OCI-LY1 (cell line): ENCODE data around the gene RHEX.

ENCODE experiments used
- H2AFZ ChIP-seq: fragments of 200-600 bp; sonication (generic), shearing (Covaris generic); 2 replicates; pipeline ENCODE4 v1.6.0; 2014; ENCODE audit warnings: antibody characterized with exemption, mild to moderate bottlenecking, low read length
- H3F3A ChIP-seq: fragments of 200-600 bp; sonication (generic), shearing (Covaris generic); 2 replicates; pipeline ENCODE4 v1.6.0; 2014; ENCODE audit warnings: mild to moderate bottlenecking, antibody characterized with exemption, low read length, moderate library complexity; ENCODE audit not compliant: insufficient read depth
- H3K27ac ChIP-seq: fragments of 200-600 bp; sonication (generic); 2 replicates; pipeline ENCODE4 v1.5.1; 2014; ENCODE audit warnings: low read length, mixed run types, mild to moderate bottlenecking, low read depth; ENCODE audit not compliant: poor library complexity, severe bottlenecking
- H3K27me3 ChIP-seq: fragments of 200-600 bp; sonication (generic); 2 replicates; pipeline ENCODE4 v1.6.0; 2014; ENCODE audit warnings: antibody characterized with exemption, mild to moderate bottlenecking, low read length, moderate library complexity; ENCODE audit not compliant: insufficient read depth
- H3K36me3 ChIP-seq: fragments of 200-600 bp; sonication (generic); 2 replicates; pipeline ENCODE4 v1.6.1; 2014; ENCODE audit warnings: mild to moderate bottlenecking, antibody characterized with exemption, low read length, moderate library complexity, mixed read lengths; ENCODE audit not compliant: insufficient read depth
- H3K4me1 ChIP-seq: fragments of 200-600 bp; sonication (generic); 2 replicates; pipeline ENCODE4 v1.5.1; 2014; ENCODE audit warnings: mild to moderate bottlenecking, low read length, moderate library complexity; ENCODE audit not compliant: insufficient read depth, severe bottlenecking
- H3K4me2 ChIP-seq: fragments of 200-600 bp; sonication (generic), shearing (Covaris generic); 2 replicates; pipeline ENCODE4 v1.6.1; 2014; ENCODE audit warnings: low read length
- H3K4me3 ChIP-seq: fragments of 200-600 bp; sonication (generic); 2 replicates; pipeline ENCODE4 v1.5.1; 2014; ENCODE audit warnings: low read length, low read depth, mild to moderate bottlenecking, mixed read lengths; ENCODE audit not compliant: poor library complexity, severe bottlenecking
- H3K79me2 ChIP-seq: fragments of 200-600 bp; shearing (Covaris generic); 2 replicates; pipeline ENCODE4 v1.6.1; 2016; ENCODE audit warnings: mixed run types, low read length, mixed read lengths; ENCODE audit not compliant: insufficient read depth
- H3K9ac ChIP-seq: fragments of 200-600 bp; sonication (generic), shearing (Covaris generic); 2 replicates; pipeline ENCODE4 v1.6.1; 2014; ENCODE audit warnings: mild to moderate bottlenecking, low read length, mixed read lengths
- H3K9me2 ChIP-seq: fragments of 200-600 bp; sonication (generic), shearing (Covaris generic); 2 replicates; pipeline ENCODE4 v1.6.1; 2014; ENCODE audit warnings: low read depth, mild to moderate bottlenecking, low read length, mixed read lengths
- H3K9me3 ChIP-seq: fragments of 200-600 bp; shearing (Covaris generic); 2 replicates; pipeline ENCODE4 v1.6.1; 2014; ENCODE audit warnings: low read length, mixed read lengths
- H4K20me1 ChIP-seq: fragments of 200-600 bp; sonication (generic), shearing (Covaris generic); 2 replicates; pipeline ENCODE4 v1.6.0; 2016; ENCODE audit warnings: mild to moderate bottlenecking, low read length; ENCODE audit not compliant: insufficient read depth
- CTCF ChIP-seq: fragments of 200-600 bp; sonication (generic), shearing (Covaris generic); IDR thresholded peaks from 2 replicates; pipeline ENCODE4 v1.5.1; 2017; ENCODE audit warnings: mild to moderate bottlenecking, antibody characterized with exemption, low read length, moderate library complexity, mixed read lengths
- EZH2 ChIP-seq: fragments of 200-600 bp; sonication (generic), shearing (Covaris generic); IDR thresholded peaks from 2 replicates; pipeline ENCODE4 v1.8.0; 2017; ENCODE audit warnings: borderline replicate concordance, mixed run types, mild to moderate bottlenecking, antibody characterized with exemption, low read length, moderate library complexity, mixed read lengths

The RHEX gene

GRCh38 chr1:206102292-206102936, 49.4 kb downstream of the RHEX start:
- Histone ChIP-seq H3K27me3 (no peaks in the 10 kb centered on the region), H3K9ac (no peak overlapping the region), H3K27ac (no peak overlapping the region), H3K9me3 (no peaks in the 10 kb centered on the region), H3K4me3 (no peak overlapping the region), H3K9me2 (no peaks in the 10 kb centered on the region), H3K36me3 (peaks cover 5% of the 10 kb centered on the region), H3F3A (no peaks in the 10 kb centered on the region), H3K79me2 (no peaks in the 10 kb centered on the region), H4K20me1 (no peaks in the 10 kb centered on the region), H3K4me2 (no peak overlapping the region), H2AFZ (no peak overlapping the region), H3K4me1 (peaks cover 3% of the 10 kb centered on the region)
- TF ChIP-seq CTCF (no peak), EZH2 (no peak)

DNA sequence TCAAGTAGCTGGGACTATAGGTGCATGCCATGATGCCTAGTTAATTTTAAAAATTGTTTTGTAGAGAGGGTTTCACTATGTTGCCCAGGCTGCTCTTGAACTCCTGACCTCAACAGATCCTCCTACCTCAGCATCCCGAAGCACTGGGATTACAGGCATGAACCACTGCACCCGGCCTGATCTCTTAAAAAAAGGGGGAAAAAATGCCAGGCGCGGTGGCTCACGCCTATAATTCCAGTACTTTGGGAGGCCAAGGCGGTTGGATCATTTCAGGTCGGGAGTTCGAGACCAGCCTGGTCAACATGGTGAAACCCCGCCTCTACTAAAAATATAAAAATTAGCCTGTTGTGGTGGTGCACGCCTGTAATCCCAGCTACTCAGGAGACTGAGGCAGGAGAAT, 51.0 kb downstream of the RHEX start:
- H3K9me2 ChIP-seq, result no peaks in the 10 kb centered on the region
- no peaks in the 10 kb centered on the region; the same call in 1 of the 2 replicates for H3K36me3 ChIP-seq
- TF ChIP-seq CTCF, result no peak
- no peak for TF ChIP-seq EZH2
- no peak overlapping the region for H3K9ac ChIP-seq
- no peaks in the 10 kb centered on the region for H3K27me3 ChIP-seq
- H3F3A ChIP-seq, result no peaks in the 10 kb centered on the region
- H3K9me3 ChIP-seq, result no peaks in the 10 kb centered on the region
- no peaks in the 10 kb centered on the region for H3K79me2 ChIP-seq
- H3K4me1 ChIP-seq, result peaks cover 3% of the 10 kb centered on the region
- H3K4me2 ChIP-seq, result no peak overlapping the region
- H3K27ac ChIP-seq, result no peak overlapping the region
- no peak overlapping the region for H3K4me3 ChIP-seq
- no peak overlapping the region for H2AFZ ChIP-seq
- no peaks in the 10 kb centered on the region for H4K20me1 ChIP-seq

GRCh38 chr1:206105464-206105995, 52.6 kb downstream of the RHEX start:
- Histone ChIP-seq H3K9me2 (no peaks in the 10 kb centered on the region), H3K27ac (no peak overlapping the region), H4K20me1 (no peaks in the 10 kb centered on the region), H3K4me2 (no peak overlapping the region), H3K4me3 (no peak overlapping the region), H2AFZ (no peak overlapping the region), H3K79me2 (no peaks in the 10 kb centered on the region), H3K9me3 (no peaks in the 10 kb centered on the region), H3F3A (no peaks in the 10 kb centered on the region), H3K4me1 (peaks cover 3% of the 10 kb centered on the region), H3K9ac (no peak overlapping the region), H3K36me3 (no peaks in the 10 kb centered on the region; the same call in 1 of the 2 replicates), H3K27me3 (no peaks in the 10 kb centered on the region)
- TF ChIP-seq CTCF (no peak), EZH2 (no peak)
